Gastroesophageal sphincter (tissue), 4 donors: ENCODE data around the gene PRKCD. TPM values are rescaled to one million over a fixed set of nuclear protein-coding genes. Genes with fewer than 3 reads are reported as not detected.
"Not testable (repeated sequence)": the region's sequence is repeated elsewhere in the genome, so short reads cannot be mapped to it uniquely, and the experiment has no call there.

ENCODE experiments used
- ATAC-seq: fragments of 150-250 bp; one replicate; pipeline ENCODE4 v1.9.1; 2016; ENCODE audit warnings: mild to moderate bottlenecking, moderate library complexity
- H3K27ac ChIP-seq, 4 donors: fragments of 200-600 bp; sonication (generic) in 3 of 4; 1 replicate in 3 of 4; 2 replicates in 1 of 4; pipeline ENCODE4 v1.5.1; 2016 to 2019
- H3K27me3 ChIP-seq: fragments of 200-600 bp; sonication (generic); one replicate; pipeline ENCODE4 v1.5.1; 2019
- H3K36me3 ChIP-seq, 2 donors: fragments of 200-600 bp; sonication (generic); one replicate each; pipeline ENCODE4 v1.5.1; 2019; ENCODE audit warnings: control low read depth in 1 of 2
- H3K4me1 ChIP-seq, 3 donors: fragments of 200-600 bp; sonication (generic); 1 replicate in 2 of 3; 2 replicates in 1 of 3; pipeline ENCODE4 v1.5.1; 2016 to 2019; ENCODE audit warnings: control low read depth in 2 of 3
- H3K4me3 ChIP-seq, 2 donors: fragments of 200-600 bp; sonication (generic); one replicate each; pipeline ENCODE4 v1.5.1; 2019; ENCODE audit warnings: mild to moderate bottlenecking in 1 of 2, moderate library complexity in 1 of 2
- H3K9me3 ChIP-seq, 3 donors: fragments of 200-600 bp; sonication (generic); one replicate each; pipeline ENCODE4 v1.5.1; 2017 to 2019; ENCODE audit warnings: control low read depth in 2 of 3
- EP300 ChIP-seq: sonication (generic); formaldehyde crosslinking; IDR thresholded peaks from one replicate; pipeline ENCODE4 v1.6.1; 2017; ENCODE audit warnings: antibody characterized with exemption, mild to moderate bottlenecking
- POLR2A ChIP-seq, 2 donors: fragments of 450-650 bp; IDR thresholded peaks; one replicate each; pipeline ENCODE4 v1.6.1; 2017; ENCODE audit warnings: antibody characterized with exemption in 2 of 2, mild to moderate bottlenecking in 2 of 2, moderate library complexity in 1 of 2
- POLR2AphosphoS5 ChIP-seq: sonication (generic); formaldehyde crosslinking; IDR thresholded peaks from one replicate; pipeline ENCODE4 v1.6.1; 2017; ENCODE audit warnings: antibody characterized with exemption
- WGBS, 2 donors: methylation state at CpG; one replicate each; pipeline ENCODE4 v1.1.5; 2018; ENCODE audit warnings: low coverage in 1 of 2; 5-methylcytosine and 5-hydroxymethylcytosine counted together
- total RNA-seq, 4 donors: library from RNA; depleted of rRNA; stranded (reverse); fragments of >200 nt; gene quantifications; one replicate each; pipeline ENCODE4 v1.1.0, GENCODE V29; 2016
- TF ChIP-seq, protein P1 (sequence below), 4 experiments: fragments of 200-600 bp in 2 of 4; fragments of 450-650 bp in 2 of 4; sonication (generic) in 1 of 4; IDR thresholded peaks; one replicate each; pipeline ENCODE4 v1.5.1; 2017 to 2019; ENCODE audit warnings: antibody characterized with exemption in 4 of 4, mild to moderate bottlenecking in 2 of 4, moderate library complexity in 2 of 4

The PRKCD gene
- total RNA-seq, 4 donors from 2014 or later, result 5.5 to 10.1 (median 7.6) TPM

DNA sequence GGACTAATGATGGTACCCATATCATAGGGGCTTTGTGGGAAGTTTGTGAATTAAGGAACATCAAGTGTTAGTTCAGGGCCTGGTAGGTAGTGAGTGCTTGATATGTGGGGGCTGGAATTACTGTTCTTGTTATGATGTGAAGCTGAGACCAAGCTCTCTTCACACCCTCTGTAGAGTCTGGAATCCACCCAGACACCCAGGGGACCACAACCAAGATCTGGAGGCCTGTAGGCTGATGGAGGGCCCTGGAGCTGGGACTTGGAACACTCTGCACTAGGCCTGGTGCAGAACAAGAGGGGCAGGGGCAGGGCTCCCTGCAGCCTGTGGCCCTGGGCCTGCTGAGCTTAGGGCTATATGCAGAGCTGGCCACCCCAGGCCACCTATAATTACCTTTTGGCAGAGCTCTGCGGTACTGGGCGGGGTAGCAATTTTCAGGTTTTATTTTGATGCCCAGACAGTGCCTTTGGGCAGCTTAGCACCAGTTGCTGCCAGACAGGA, 13.1 kb upstream of the PRKCD start:
- TF ChIP-seq, protein P1, sequence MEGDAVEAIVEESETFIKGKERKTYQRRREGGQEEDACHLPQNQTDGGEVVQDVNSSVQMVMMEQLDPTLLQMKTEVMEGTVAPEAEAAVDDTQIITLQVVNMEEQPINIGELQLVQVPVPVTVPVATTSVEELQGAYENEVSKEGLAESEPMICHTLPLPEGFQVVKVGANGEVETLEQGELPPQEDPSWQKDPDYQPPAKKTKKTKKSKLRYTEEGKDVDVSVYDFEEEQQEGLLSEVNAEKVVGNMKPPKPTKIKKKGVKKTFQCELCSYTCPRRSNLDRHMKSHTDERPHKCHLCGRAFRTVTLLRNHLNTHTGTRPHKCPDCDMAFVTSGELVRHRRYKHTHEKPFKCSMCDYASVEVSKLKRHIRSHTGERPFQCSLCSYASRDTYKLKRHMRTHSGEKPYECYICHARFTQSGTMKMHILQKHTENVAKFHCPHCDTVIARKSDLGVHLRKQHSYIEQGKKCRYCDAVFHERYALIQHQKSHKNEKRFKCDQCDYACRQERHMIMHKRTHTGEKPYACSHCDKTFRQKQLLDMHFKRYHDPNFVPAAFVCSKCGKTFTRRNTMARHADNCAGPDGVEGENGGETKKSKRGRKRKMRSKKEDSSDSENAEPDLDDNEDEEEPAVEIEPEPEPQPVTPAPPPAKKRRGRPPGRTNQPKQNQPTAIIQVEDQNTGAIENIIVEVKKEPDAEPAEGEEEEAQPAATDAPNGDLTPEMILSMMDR (IDR thresholded peaks at IDR 0.05), result no peak
- TF ChIP-seq POLR2A (IDR thresholded peaks at IDR 0.05), result no peak
- no peak for TF ChIP-seq POLR2AphosphoS5
- no peak for TF ChIP-seq EP300

DNA sequence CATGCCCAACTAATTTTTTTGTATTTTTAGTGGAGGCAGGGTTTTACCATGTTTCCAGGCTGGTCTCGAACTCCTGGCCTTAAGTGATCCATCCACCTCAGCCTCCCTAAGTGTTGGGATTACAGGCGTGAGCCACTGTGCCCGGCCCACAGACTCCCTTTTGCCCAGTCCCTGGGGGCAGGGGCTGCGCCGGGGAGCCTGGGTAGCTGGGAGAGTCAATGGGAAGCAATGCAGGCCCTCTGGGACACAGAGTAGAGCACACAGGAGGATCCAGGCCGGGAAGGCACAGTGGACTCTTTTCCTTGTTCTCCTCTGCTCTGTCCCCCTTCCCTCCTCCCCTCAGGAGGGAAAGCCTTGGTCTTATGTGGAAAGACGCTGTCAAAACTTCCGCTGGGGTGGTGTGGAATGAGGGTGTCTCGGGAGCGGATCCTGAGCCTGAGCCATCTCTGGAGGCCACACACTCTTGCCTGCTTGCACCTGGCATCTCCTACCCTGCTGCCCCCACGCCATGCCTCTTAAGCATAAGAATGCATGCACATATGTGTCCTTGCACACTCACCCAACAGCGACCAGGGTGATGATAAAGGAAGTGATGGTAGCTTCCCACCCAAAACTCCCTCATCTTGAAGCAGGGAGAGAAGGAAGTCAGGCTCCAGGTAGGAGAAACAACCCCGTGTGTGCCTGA, 11.9 kb upstream of the PRKCD start:
- TF ChIP-seq POLR2A (IDR thresholded peaks at IDR 0.05), result no peak
- no peak for TF ChIP-seq POLR2AphosphoS5
- TF ChIP-seq, protein P1 (IDR thresholded peaks at IDR 0.05), result no peak
- H3K27ac ChIP-seq, result no peak overlapping the region
- no peaks in the 10 kb centered on the region for H3K9me3 ChIP-seq
- H3K36me3 ChIP-seq, result no peaks in the 10 kb centered on the region
- peaks cover 0 to 13% (median 0%) of the 10 kb centered on the region in 3 donors for H3K4me1 ChIP-seq
- no peak overlapping the region for H3K4me3 ChIP-seq
- H3K27me3 ChIP-seq, result peaks cover 8% of the 10 kb centered on the region
- no peak for ATAC-seq
- 82 to 100% methylated on average over 1 to 4 of the region's 13 CpGs for WGBS, 2 donors

More for the DNA sequence above, 13.1 kb upstream of the PRKCD start:
- no peak overlapping the region for H3K27ac ChIP-seq
- peaks cover 0 to 13% (median 0%) of the 10 kb centered on the region in 3 donors for H3K4me1 ChIP-seq
- no peaks in the 10 kb centered on the region for H3K36me3 ChIP-seq
- no peaks in the 10 kb centered on the region for H3K27me3 ChIP-seq
- ATAC-seq, result no peak
- 100% methylated on average over 2 of the region's 2 CpGs; no CpG with 5 or more reads in 1 of the 2 donors for WGBS, 2 donors
- no peak overlapping the region for H3K4me3 ChIP-seq
- no peaks in the 10 kb centered on the region for H3K9me3 ChIP-seq

DNA sequence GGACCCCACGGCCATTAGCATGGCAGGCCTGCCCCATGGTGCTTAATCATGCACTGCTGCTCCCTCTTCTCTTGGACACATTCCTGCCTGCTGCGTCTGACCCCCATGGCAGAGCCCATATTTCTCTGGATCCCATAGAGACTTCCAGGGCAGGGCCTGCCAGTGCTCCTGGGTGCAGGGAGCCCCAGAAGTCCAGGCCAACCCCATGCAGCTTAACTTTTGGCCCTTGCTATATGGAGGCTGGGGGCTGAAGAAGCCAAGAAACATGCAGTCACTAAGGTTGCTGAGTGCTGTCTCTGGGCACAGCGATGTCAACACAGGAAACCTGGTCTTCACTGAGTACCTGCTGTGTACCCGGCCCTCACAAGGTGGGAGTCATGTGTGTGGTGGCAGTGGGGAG, 11.3 kb upstream of the PRKCD start:
- TF ChIP-seq, protein P1 (IDR thresholded peaks at IDR 0.05), result no peak
- no peak for ATAC-seq
- 67 to 100% methylated on average over 1 of the region's 4 CpGs for WGBS, 2 donors
- H3K4me3 ChIP-seq, result no peak overlapping the region
- H3K9me3 ChIP-seq, result no peaks in the 10 kb centered on the region
- peaks cover 0 to 13% (median 0%) of the 10 kb centered on the region in 3 donors for H3K4me1 ChIP-seq
- H3K27ac ChIP-seq, result no peak overlapping the region
- no peaks in the 10 kb centered on the region for H3K36me3 ChIP-seq
- H3K27me3 ChIP-seq, result peaks cover 13% of the 10 kb centered on the region

DNA sequence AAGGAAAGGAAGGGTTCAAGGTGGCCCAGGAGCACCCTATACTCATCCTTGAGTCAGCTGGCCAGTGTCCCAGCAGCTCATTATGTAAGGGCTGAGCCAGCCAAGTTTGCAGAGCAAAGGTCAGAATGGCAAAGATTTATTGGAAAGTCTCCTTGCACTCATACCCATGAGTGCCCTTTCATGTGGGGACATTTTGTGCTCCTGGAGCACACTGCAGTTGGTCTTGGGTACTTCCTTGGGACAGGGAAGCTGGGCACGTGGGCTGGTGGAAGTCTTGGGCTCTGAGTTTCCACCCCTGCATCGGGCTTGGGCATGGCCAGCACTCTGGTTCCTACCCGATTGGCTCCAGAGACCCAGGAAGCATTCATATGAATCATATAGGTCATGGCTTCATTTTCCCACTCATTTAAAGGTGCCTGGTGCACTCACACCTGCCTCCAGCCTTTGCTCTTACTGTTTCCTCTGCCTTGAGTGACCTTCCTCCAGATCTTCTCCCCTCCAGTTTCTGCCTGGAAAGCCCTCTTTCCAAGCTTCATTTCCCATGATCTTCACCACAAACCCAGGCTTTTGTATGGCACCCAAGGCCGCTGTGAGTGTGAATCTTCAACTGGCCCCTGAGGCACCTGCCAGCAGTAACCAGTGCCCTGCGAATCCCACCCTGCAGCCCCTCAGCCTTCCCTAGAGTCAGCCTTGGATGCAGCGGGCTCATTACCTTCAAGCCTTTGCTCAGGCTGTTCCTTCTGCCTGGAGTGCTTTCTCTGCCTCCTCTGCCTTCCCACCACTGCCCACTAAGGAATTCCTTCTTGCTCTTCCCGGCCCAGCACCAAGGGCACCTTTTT, 10.5 kb upstream of the PRKCD start:
- H3K9me3 ChIP-seq, result no peaks in the 10 kb centered on the region
- peaks cover 21% of the 10 kb centered on the region for H3K27me3 ChIP-seq
- H3K4me3 ChIP-seq, result no peak overlapping the region
- H3K27ac ChIP-seq, result no peak overlapping the region
- peaks cover 0 to 13% (median 0%) of the 10 kb centered on the region in 3 donors for H3K4me1 ChIP-seq
- peak; percentile 39 for ATAC-seq
- no peak for TF ChIP-seq EP300
- TF ChIP-seq, protein P1 (IDR thresholded peaks at IDR 0.05), result no peak
- no peak for TF ChIP-seq POLR2A (IDR thresholded peaks at IDR 0.05)
- peak; percentile 76 for TF ChIP-seq POLR2AphosphoS5
- H3K36me3 ChIP-seq, result no peaks in the 10 kb centered on the region
- 67 to 90% methylated on average over 2 to 5 of the region's 7 CpGs for WGBS, 2 donors

DNA sequence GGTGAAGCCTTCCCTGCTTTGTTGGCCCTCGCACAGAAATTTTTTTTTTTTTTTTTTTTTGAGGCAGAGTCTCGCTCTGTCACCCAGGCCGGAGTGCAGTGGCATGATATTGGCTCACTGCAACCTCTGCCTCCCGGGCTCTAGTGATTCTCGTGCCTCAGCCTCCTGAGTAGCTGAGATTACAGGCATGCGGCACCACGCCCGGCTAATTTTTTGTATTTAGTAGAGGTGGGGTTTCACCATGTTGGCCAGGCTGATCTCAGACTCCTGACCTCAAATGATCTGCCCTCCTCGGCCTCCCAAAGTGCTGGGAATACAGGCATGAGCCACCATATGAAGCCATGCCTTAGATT, 9.9 kb upstream of the PRKCD start:
- not testable (repeated sequence) for H3K27ac ChIP-seq, H3K4me3 ChIP-seq, H3K36me3 ChIP-seq, ATAC-seq, H3K9me3 ChIP-seq
- Histone ChIP-seq H3K4me1 (peaks cover 0 to 13% (median 0%) of the 10 kb centered on the region in 3 donors), H3K27me3 (peaks cover 27% of the 10 kb centered on the region)
- 89% methylated on average over 6 of the region's 9 CpGs; no CpG with 5 or more reads in 1 of the 2 donors for WGBS, 2 donors
